Vagina (tissue), 2 donors: ENCODE results near the gene ABAT. TPM values are rescaled to one million over a fixed set of nuclear protein-coding genes. Genes with fewer than 3 reads are reported as not detected.

Experiments used
- DNase-seq, 2 donors: peaks; one replicate each; pipeline ENCODE4 v3.0.0-alpha.2; 2017; ENCODE audit errors: extremely low spot score in 2 of 2
- H3K27ac ChIP-seq: fragments of 200-600 bp; sonication (generic); one replicate; pipeline ENCODE4 v1.5.1; 2019
- H3K27me3 ChIP-seq: fragments of 200-600 bp; sonication (generic); one replicate; pipeline ENCODE4 v1.5.1; 2019
- H3K36me3 ChIP-seq, 2 donors: fragments of 200-600 bp; sonication (generic); one replicate each; pipeline ENCODE4 v1.5.1; 2017 to 2019
- H3K4me1 ChIP-seq: fragments of 200-600 bp; sonication (generic); one replicate; pipeline ENCODE4 v1.5.1; 2019
- H3K4me3 ChIP-seq, 2 donors: fragments of 200-600 bp; sonication (generic); 1 replicate in 1 of 2; 2 replicates in 1 of 2; pipeline ENCODE4 v1.5.1; 2016 to 2019
- H3K9me3 ChIP-seq: fragments of 200-600 bp; sonication (generic); one replicate; pipeline ENCODE4 v1.5.1; 2019
- CTCF ChIP-seq, 3 experiments: fragments of 450-650 bp in 2 of 3; fragments of 200-600 bp in 1 of 3; sonication (generic) in 1 of 3; IDR thresholded peaks; one replicate each; pipeline ENCODE4 v1.5.1; 2017 to 2019; ENCODE audit warnings: antibody characterized with exemption in 3 of 3, mild to moderate bottlenecking in 2 of 3, moderate library complexity in 2 of 3
- POLR2A ChIP-seq, 2 donors: fragments of 450-650 bp; IDR thresholded peaks; one replicate each; pipeline ENCODE4 v1.6.1; 2017; ENCODE audit warnings: antibody characterized with exemption in 2 of 2, mild to moderate bottlenecking in 2 of 2, moderate library complexity in 2 of 2
- POLR2AphosphoS5 ChIP-seq, 2 donors: sonication (generic); formaldehyde crosslinking; IDR thresholded peaks; one replicate each; pipeline ENCODE4 v1.9.0; 2017; ENCODE audit warnings: antibody characterized with exemption in 2 of 2, mild to moderate bottlenecking in 2 of 2, low read depth in 1 of 2; ENCODE audit not compliant: insufficient read depth in 1 of 2
- intact Hi-C: fragments of 100-400 bp; cut with DNase I; formaldehyde crosslinking; loops from one replicate; pipeline ENCODE4 v1.15.1; 2023
- small RNA-seq: library from RNA; depleted of rRNA; stranded (forward); fragments of <200 nt; gene quantifications from one replicate; pipeline ENCODE3, GENCODE V24; 2016
- total RNA-seq: library from RNA; depleted of rRNA; stranded (reverse); fragments of >200 nt; gene quantifications from one replicate; pipeline ENCODE4 v1.2.3, GENCODE V29; 2016

ABAT gene
- total RNA-seq, 1 donor from 2014 or later, result 3.9 TPM

GRCh38 chr16:8831871-8832716, 157.7 kb downstream of the ABAT start:
- no peaks in the 10 kb centered on the region for H3K4me1 ChIP-seq
- intact Hi-C loops, result no loop called here
- H3K4me3 ChIP-seq, result no peak overlapping the region
- peaks cover 0 to 10% of the 10 kb centered on the region in 2 donors for H3K36me3 ChIP-seq
- no peak overlapping the region for H3K27ac ChIP-seq
- no peaks in the 10 kb centered on the region for H3K9me3 ChIP-seq
- H3K27me3 ChIP-seq, result no peaks in the 10 kb centered on the region
- no peak for DNase-seq
- no peak for TF ChIP-seq CTCF (IDR thresholded peaks at IDR 0.05)

- H3K4me1 ChIP-seq, result no peaks in the 10 kb centered on the region
- no peak for TF ChIP-seq CTCF (IDR thresholded peaks at IDR 0.05)
- TF ChIP-seq POLR2A (IDR thresholded peaks at IDR 0.05), result no peak
- no peak for TF ChIP-seq POLR2AphosphoS5 (IDR thresholded peaks at IDR 0.05; ENCODE audit: insufficient read depth in 1 of 2, low read depth in 1 of 2)
- no peak overlapping the region for H3K4me3 ChIP-seq
- intact Hi-C loops, result no loop called here
- no peak overlapping the region for H3K27ac ChIP-seq
- peaks cover 0 to 10% of the 10 kb centered on the region in 2 donors for H3K36me3 ChIP-seq
- H3K27me3 ChIP-seq, result no peaks in the 10 kb centered on the region
- H3K9me3 ChIP-seq, result no peaks in the 10 kb centered on the region
- no peak for DNase-seq
Measured at GRCh38 chr16:8832717-8833105, 158.3 kb downstream of the ABAT start.

Small RNA genes within 50 kb of the gene (small RNA-seq; reads per million reads assigned to genes)
- gene AC007224.1, result not detected
- gene RN7SL743P, result not detected
- gene RNU7-63P, result not detected

Other genes starting within 250 kb of the ABAT start
- not detected for gene TMEM114, start 84.1 kb upstream of the ABAT start, total RNA-seq
- 40.0 TPM for gene METTL22, start 52.9 kb upstream of the ABAT start, total RNA-seq
- gene TMEM186, start 123.0 kb downstream of the ABAT start, total RNA-seq, result 2.9 TPM
- gene PMM2, start 123.2 kb downstream of the ABAT start, total RNA-seq, result 21.4 TPM
- 125 TPM for gene CARHSP1, start 194.4 kb downstream of the ABAT start, total RNA-seq
- not detected for gene LITAFD, start 207.7 kb downstream of the ABAT start, total RNA-seq